T-helper 17 cell (primary cell): Measurements from ENCODE around the gene C19orf47. TPM values are rescaled to one million over a fixed set of nuclear protein-coding genes. Genes with fewer than 3 reads are reported as not detected.
A peak's percentile ranks its signal among the peaks of the same experiment; 100 is the strongest.

Experiments used
- ATAC-seq: fragments of 150-1000 bp; cut with Tn5 transposase; 2 replicates; pipeline ENCODE4 v1.10.0; 2021; ENCODE audit warnings: mild to moderate bottlenecking, moderate library complexity
- DNase-seq, 3 donors: peaks; one replicate each; pipeline versions ENCODE4 v3.0.0 to v3.0.0-alpha.2; 2020 to 2021
- H3K9me3 ChIP-seq: one replicate; pipeline ENCODE4 v1.7.0; 2013; ENCODE audit warnings: low read length, mild to moderate bottlenecking; ENCODE audit not compliant: control insufficient read depth, poor library complexity, severe bottlenecking
- H3K27ac Mint-ChIP-seq: one replicate; pipeline ENCODE4 v1.8.0; 2022; ENCODE audit warnings: mild to moderate bottlenecking, moderate library complexity, mixed read lengths
- H3K27me3 Mint-ChIP-seq: one replicate; pipeline ENCODE4 v1.8.0; 2022; ENCODE audit warnings: mixed read lengths
- H3K36me3 Mint-ChIP-seq: one replicate; pipeline ENCODE4 v1.8.0; 2022; ENCODE audit warnings: low read depth, mixed read lengths
- H3K4me1 Mint-ChIP-seq: one replicate; pipeline ENCODE4 v1.8.0; 2022; ENCODE audit warnings: mild to moderate bottlenecking, mixed read lengths
- H3K4me3 Mint-ChIP-seq: one replicate; pipeline ENCODE4 v1.8.0; 2022; ENCODE audit warnings: mild to moderate bottlenecking, moderate library complexity, mixed read lengths
- total RNA-seq, 4 donors: library from RNA in 2 of 4; stranded (reverse) in 2 of 4; gene quantifications; one replicate each; pipeline ENCODE4 v1.2.3 and lab custom pipeline; 2022 to 2026

C19orf47 gene
- total RNA-seq, 2 donors from 2014 or later, result 9.5 to 11.9 TPM

- H3K4me3 Mint-ChIP-seq, result peak overlapping the region; percentile 67
- H3K27ac Mint-ChIP-seq, result peak overlapping the region; percentile 78
Observed at GRCh38 chr19:40277356-40278059, 70.7 kb downstream of the C19orf47 start.

GRCh38 chr19:40274585-40275544 lies 73.3 kb downstream of the C19orf47 start:
- H3K27me3 Mint-ChIP-seq, result no peaks in the 10 kb centered on the region
- H3K9me3 ChIP-seq, result no peaks in the 10 kb centered on the region
- peak overlapping the region; percentile 85 for H3K4me3 Mint-ChIP-seq
- no peaks in the 10 kb centered on the region for H3K36me3 Mint-ChIP-seq
- peaks cover 52% of the 10 kb centered on the region for H3K4me1 Mint-ChIP-seq
- no peak for DNase-seq
- ATAC-seq, result peak; percentile 72
- H3K27ac Mint-ChIP-seq, result peak overlapping the region; percentile 87

More at GRCh38 chr19:40277356-40278059, 70.7 kb downstream of the C19orf47 start:
- Mint-ChIP-seq H3K4me1 (peaks cover 57% of the 10 kb centered on the region), H3K36me3 (no peaks in the 10 kb centered on the region), H3K27me3 (no peaks in the 10 kb centered on the region)
- H3K9me3 ChIP-seq, result no peaks in the 10 kb centered on the region
- ATAC-seq, result no peak
- no peak for DNase-seq

- DNase-seq (no peak), ATAC-seq (no peak)
- no peaks in the 10 kb centered on the region for H3K36me3 Mint-ChIP-seq
- H3K4me3 Mint-ChIP-seq, result peak overlapping the region; percentile 85
- peak overlapping the region; percentile 87 for H3K27ac Mint-ChIP-seq
- no peaks in the 10 kb centered on the region for H3K9me3 ChIP-seq
- peaks cover 56% of the 10 kb centered on the region for H3K4me1 Mint-ChIP-seq
- no peaks in the 10 kb centered on the region for H3K27me3 Mint-ChIP-seq
Observed at GRCh38 chr19:40273469-40274360, 74.5 kb downstream of the C19orf47 start.

- ATAC-seq (no peak), DNase-seq (no peak)
- H3K27ac Mint-ChIP-seq, result no peak overlapping the region
- H3K36me3 Mint-ChIP-seq, result no peaks in the 10 kb centered on the region
- no peak overlapping the region for H3K4me3 Mint-ChIP-seq
- no peaks in the 10 kb centered on the region for H3K27me3 Mint-ChIP-seq
- H3K4me1 Mint-ChIP-seq, result peaks cover 52% of the 10 kb centered on the region
- no peaks in the 10 kb centered on the region for H3K9me3 ChIP-seq
Observed at GRCh38 chr19:40272261-40272660, 75.9 kb downstream of the C19orf47 start.

- Mint-ChIP-seq H3K36me3 (no peaks in the 10 kb centered on the region), H3K27ac (no peak overlapping the region), H3K4me1 (peaks cover 52% of the 10 kb centered on the region), H3K27me3 (no peaks in the 10 kb centered on the region), H3K4me3 (no peak overlapping the region)
- DNase-seq (no peak), ATAC-seq (no peak)
- no peaks in the 10 kb centered on the region for H3K9me3 ChIP-seq
Observed at GRCh38 chr19:40271706-40272105, 76.5 kb downstream of the C19orf47 start.

GRCh38 chr19:40270362-40271089 lies 77.7 kb downstream of the C19orf47 start:
- Mint-ChIP-seq H3K4me3 (no peak overlapping the region), H3K27me3 (no peaks in the 10 kb centered on the region), H3K36me3 (no peaks in the 10 kb centered on the region), H3K4me1 (peaks cover 51% of the 10 kb centered on the region), H3K27ac (no peak overlapping the region)
- DNase-seq (no peak), ATAC-seq (no peak)
- H3K9me3 ChIP-seq, result no peaks in the 10 kb centered on the region

Other genes starting within 250 kb of the C19orf47 start
- 10 to 100 TPM; 20.7 to 28.5 TPM for gene MAP3K10, start 157.0 kb downstream of the C19orf47 start, total RNA-seq
- gene TTC9B, start 130.0 kb downstream of the C19orf47 start, total RNA-seq, result not detected
- 1 to 10 TPM in 1 of 2 donors, under 1 TPM in 1; 0.77 to 1.5 TPM for gene CCNP, start 121.7 kb downstream of the C19orf47 start, total RNA-seq
- gene AKT2, start 63.1 kb downstream of the C19orf47 start, total RNA-seq, result 100 to 1,000 TPM; 168 to 187 TPM
- 10 to 100 TPM; 75.4 to 77.1 TPM for gene PLD3, start 298 bp upstream of the C19orf47 start, total RNA-seq
- gene HIPK4, start 41.8 kb upstream of the C19orf47 start, total RNA-seq, result not detected
- 1 to 10 TPM; 1.5 to 1.7 TPM for gene PRX, start 65.0 kb upstream of the C19orf47 start, total RNA-seq
- 10 to 100 TPM; 18.1 to 19.4 TPM for gene SERTAD1, start 77.6 kb upstream of the C19orf47 start, total RNA-seq
- 10 to 100 TPM; 23.5 to 24.6 TPM for gene SERTAD3, start 95.9 kb upstream of the C19orf47 start, total RNA-seq
- gene BLVRB, start 117.3 kb upstream of the C19orf47 start, total RNA-seq, result 1 to 10 TPM; 7.4 to 9.9 TPM
- under 1 TPM; 0.21 to 0.25 TPM for gene SPTBN4, start 118.6 kb upstream of the C19orf47 start, total RNA-seq
- gene SHKBP1, start 228.5 kb upstream of the C19orf47 start, total RNA-seq, result 100 to 1,000 TPM; 124 to 141 TPM